ENCODE measurements around the gene SFRP2.

SFRP2 gene

DNA sequence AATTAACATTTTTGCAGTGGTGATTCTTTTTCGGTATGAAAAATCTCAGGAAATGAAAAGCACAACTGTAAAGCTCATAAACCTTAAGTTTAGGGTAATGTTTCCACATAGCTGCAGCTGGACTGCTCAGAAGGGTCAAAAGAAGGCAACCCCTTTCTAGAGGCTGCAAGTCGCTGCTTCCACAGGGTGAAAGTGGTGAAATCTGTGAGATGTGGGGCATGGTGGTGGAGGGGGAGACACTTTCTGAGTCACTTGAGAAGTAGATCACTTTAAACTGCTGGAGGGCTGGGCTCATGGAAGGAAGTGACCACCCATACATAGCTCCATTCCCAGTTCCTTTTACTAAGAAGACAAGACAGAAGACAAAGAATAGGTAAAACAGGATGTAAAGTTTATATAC lies 8.7 kb downstream of the SFRP2 start:
- no peak for DNase-seq (ENCODE audit: low spot score)
- H3K4me3 ChIP-seq: no peak overlapping the region
- no peak overlapping the region for H3K27ac ChIP-seq
- TF ChIP-seq, protein P1, sequence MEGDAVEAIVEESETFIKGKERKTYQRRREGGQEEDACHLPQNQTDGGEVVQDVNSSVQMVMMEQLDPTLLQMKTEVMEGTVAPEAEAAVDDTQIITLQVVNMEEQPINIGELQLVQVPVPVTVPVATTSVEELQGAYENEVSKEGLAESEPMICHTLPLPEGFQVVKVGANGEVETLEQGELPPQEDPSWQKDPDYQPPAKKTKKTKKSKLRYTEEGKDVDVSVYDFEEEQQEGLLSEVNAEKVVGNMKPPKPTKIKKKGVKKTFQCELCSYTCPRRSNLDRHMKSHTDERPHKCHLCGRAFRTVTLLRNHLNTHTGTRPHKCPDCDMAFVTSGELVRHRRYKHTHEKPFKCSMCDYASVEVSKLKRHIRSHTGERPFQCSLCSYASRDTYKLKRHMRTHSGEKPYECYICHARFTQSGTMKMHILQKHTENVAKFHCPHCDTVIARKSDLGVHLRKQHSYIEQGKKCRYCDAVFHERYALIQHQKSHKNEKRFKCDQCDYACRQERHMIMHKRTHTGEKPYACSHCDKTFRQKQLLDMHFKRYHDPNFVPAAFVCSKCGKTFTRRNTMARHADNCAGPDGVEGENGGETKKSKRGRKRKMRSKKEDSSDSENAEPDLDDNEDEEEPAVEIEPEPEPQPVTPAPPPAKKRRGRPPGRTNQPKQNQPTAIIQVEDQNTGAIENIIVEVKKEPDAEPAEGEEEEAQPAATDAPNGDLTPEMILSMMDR (IDR thresholded peaks at IDR 0.05): no peak

DNA sequence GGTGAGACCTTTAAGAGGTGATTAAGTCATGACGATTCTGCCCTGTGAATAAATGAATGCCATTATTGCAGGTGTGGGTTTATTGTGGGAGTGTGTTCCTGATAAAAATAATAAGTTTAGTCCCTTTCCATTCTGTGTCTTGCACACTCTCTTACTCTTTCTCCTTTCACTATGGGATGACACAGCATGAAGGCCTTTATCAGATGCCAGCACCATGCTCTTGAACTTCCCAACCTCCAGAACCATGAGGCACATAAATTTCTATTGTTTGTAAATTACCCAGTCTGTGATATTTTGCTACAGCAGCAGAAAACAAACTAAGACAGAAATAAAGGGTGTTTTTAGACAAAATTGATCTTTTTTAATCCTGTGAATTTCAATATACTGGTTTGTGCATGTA lies 10.5 kb downstream of the SFRP2 start:
- no peak overlapping the region for H3K27ac ChIP-seq
- no peak for DNase-seq (ENCODE audit: low spot score)
- H3K4me3 ChIP-seq: no peak overlapping the region
- TF ChIP-seq, protein P1 (IDR thresholded peaks at IDR 0.05): no peak

DNA sequence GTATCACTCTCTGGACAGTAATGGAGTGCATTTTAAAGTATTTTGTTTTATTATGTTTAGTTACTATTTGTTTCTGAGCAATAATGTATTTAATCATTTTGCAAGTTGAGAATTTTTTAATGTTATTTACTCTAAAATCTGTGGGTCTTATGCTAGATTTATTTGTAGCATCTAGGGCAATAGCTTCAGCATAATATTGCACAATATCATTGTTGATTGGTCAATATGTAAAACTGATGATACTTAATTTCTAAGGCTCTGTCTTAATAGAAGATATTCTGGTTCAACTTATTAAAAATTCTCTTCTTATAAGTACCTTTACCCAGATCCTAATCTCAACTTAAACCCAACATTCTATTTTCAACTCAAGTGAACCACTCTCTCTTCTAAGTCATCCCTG lies 11.5 kb downstream of the SFRP2 start:
- no peak overlapping the region for H3K27ac ChIP-seq
- TF ChIP-seq, protein P1 (IDR thresholded peaks at IDR 0.05): no peak

DNA sequence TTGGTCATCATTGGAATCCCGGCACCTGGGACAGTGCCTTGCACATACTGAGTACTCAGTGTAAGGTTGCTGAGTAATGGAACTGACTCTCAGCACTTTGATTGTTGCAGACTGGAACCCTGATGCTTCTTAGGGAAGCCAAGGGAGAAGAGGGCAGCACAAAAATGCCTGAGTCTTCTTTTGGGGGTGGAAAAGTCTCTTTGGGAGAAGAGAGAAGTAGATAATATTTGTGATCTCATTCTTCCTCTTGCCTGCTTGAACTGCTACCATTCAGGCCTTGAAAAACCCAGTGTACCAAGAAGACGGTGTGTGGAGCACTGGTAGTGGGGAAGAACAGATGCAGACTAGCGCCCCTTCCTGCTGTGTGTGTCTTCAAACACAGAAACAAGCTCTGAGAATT lies 12.3 kb downstream of the SFRP2 start:
- no peak for DNase-seq (ENCODE audit: low spot score)
- no peak overlapping the region for H3K27ac ChIP-seq
- TF ChIP-seq, protein P1 (IDR thresholded peaks at IDR 0.05): no peak
- H3K4me3 ChIP-seq: no peak overlapping the region

More for the DNA sequence above, 11.5 kb downstream of the SFRP2 start:
- no peak overlapping the region for H3K4me3 ChIP-seq
- no peak for DNase-seq (ENCODE audit: low spot score)

DNA sequence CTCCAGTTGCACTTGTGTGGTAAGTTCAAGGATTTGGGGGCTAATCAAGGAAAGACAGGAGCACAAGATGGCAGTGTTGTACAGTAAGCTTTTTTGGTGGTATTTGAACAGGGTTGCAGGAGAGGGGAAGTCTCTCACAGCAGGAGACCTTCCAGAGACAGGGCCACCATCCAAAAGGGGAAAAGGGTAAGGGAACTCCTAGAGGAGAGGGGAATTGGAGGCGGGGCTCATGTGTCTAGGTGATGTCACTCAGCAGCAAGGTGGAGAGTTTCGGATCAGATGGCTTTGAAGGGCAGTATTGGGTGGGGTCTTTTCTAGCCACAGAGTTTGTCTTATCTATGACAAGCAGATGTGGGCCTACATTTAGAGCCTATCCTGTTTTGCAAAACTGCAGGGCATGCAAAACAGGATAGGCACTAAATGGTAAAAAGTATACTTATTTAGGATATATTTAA lies 15.6 kb downstream of the SFRP2 start:
- Histone ChIP-seq H3K27ac (no peak overlapping the region), H3K4me3 (no peak overlapping the region)
- DNase-seq (ENCODE audit: low spot score): no peak
- TF ChIP-seq, protein P1 (IDR thresholded peaks at IDR 0.05): no peak

DNA sequence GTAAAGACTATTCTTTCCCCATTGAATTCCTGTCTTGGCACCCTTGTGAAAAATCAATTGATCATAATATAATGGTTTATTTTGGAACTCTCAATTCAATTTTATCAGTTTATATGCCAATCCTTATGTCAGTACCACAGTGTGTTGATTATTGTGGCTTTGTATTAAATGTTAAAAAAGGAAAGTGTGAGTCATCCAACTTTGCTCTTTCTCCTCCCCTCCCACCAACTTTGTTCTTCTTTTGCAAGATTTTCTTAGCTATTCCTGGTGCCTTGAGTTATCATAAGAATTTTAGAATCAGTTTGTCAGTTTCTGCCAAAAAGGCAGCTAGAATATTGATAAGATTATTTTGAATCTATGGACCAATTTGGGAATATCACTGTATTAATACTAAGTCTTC lies 17.8 kb downstream of the SFRP2 start:
- TF ChIP-seq, protein P1 (IDR thresholded peaks at IDR 0.05): no peak
- Histone ChIP-seq H3K27ac (no peak overlapping the region), H3K4me3 (no peak overlapping the region)
- no peak for DNase-seq (ENCODE audit: low spot score)

DNA sequence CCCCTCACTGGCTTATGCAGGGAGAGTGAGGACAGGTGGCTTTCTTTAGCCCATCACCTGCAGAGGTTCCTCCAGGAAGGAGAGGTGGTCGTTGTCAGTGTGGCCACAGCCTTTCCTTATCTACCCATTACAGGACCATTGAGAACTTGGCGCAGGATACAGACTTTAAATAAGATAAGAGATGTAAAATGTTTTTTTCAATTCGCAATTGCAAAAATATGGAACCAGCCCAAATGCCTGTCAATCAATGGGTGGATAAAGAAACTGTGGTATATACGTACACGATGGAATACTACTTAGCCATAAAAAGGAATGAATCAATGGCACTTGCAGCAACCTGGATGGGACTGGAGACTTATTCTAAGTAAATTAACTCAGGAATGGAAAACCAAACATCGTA lies 22.1 kb downstream of the SFRP2 start:
- TF ChIP-seq, protein P1 (IDR thresholded peaks at IDR 0.05): no peak
- DNase-seq (ENCODE audit: low spot score): no peak
- no peak overlapping the region for H3K27ac ChIP-seq
- H3K4me3 ChIP-seq: no peak overlapping the region

All from coronary artery (tissue), 2 donors.